K562 (cell line): ENCODE results near the gene PTRH1. TPM values are rescaled to one million over a fixed set of nuclear protein-coding genes. Genes with fewer than 3 reads are reported as not detected.

Experiments used
- ATAC-seq: fragments of 200-7000 bp; cut with Tn5 transposase; 3 replicates; pipeline ENCODE4 v1.9.1; 2020; ENCODE audit warnings: moderate library complexity
- BruUV-seq: library from RNA; stranded (reverse); fragments of 400-500 nt; replicated peaks from 2 replicates; lab custom pipeline; 2021; lab: Mats Ljungman, UMichigan
- CTCF ChIA-PET: fragments of 300-600 bp; formaldehyde crosslinking; extraction: SDS; loops from one replicate; lab custom pipeline; 2021; ENCODE audit warnings: low intra/inter-chr PET ratio; lab: Yijun Ruan, JAX
- POLR2A ChIA-PET: fragments of 300-600, 350-650 bp; sonication (Branson Sonifier 250); formaldehyde crosslinking; extraction: SDS; loops from one replicate; lab custom pipeline; 2021; ENCODE audit warnings: antibody characterized with exemption, inconsistent platforms; lab: Yijun Ruan, JAX
- DNase-seq, 4 experiments: peaks; one replicate each; pipeline versions ENCODE4 v3.0.0 to v3.0.0-alpha.2; 2011 to 2018; ENCODE audit warnings: low spot score in 3 of 4, mixed read lengths in 3 of 4; ENCODE audit errors: extremely low read depth in 1 of 4
- FAIRE-seq: peaks from 2 replicates; lab custom pipeline; 2011; peaks lifted over from hg19 to GRCh38; lab: Jason Lieb, UNC
- H2AFZ ChIP-seq: 2 replicates; pipeline ENCODE4 v1.6.0; 2011; ENCODE audit warnings: low read depth, low read length, control low read depth, inconsistent platforms
- H3K27ac ChIP-seq: fragments of 200-600 bp; 3 replicates; pipeline ENCODE4 v1.8.0; 2011; ENCODE audit warnings: low read depth, mild to moderate bottlenecking, control low read depth, inconsistent platforms, low read length, moderate library complexity, mixed read lengths; ENCODE audit errors: extremely low read depth
- H3K27me3 ChIP-seq, 2 experiments: fragments of 300-600 bp in 1 of 2; 2 replicates in 1 of 2; 3 replicates in 1 of 2; pipeline versions ENCODE4 v1.6.0 to v1.8.0; 2011; ENCODE audit warnings: inconsistent platforms in 2 of 2, low read length in 2 of 2, mild to moderate bottlenecking in 1 of 2, mixed read lengths in 1 of 2, moderate library complexity in 1 of 2; ENCODE audit not compliant: control insufficient read depth in 2 of 2, insufficient read depth in 2 of 2
- H3K36me3 ChIP-seq: fragments of 300-600 bp; 3 replicates; pipeline ENCODE4 v1.8.0; 2011; ENCODE audit warnings: mild to moderate bottlenecking, low read length, inconsistent platforms; ENCODE audit not compliant: control insufficient read depth, insufficient read depth
- H3K4me1 ChIP-seq, 2 experiments: fragments of 200-600 bp in 1 of 2; replicated peaks in 1 of 2; 2 replicates in 1 of 2; 3 replicates in 1 of 2; pipeline versions ENCODE4 v1.5.1 to v1.8.0; 2011; ENCODE audit warnings: inconsistent platforms in 2 of 2, low read length in 2 of 2, mild to moderate bottlenecking in 1 of 2, mixed read lengths in 1 of 2, moderate library complexity in 1 of 2; ENCODE audit not compliant: control insufficient read depth in 2 of 2, insufficient read depth in 2 of 2
- H3K4me2 ChIP-seq: 2 replicates; pipeline ENCODE4 v1.6.1; 2011; ENCODE audit warnings: low read length, control low read depth, inconsistent platforms, mixed read lengths; ENCODE audit not compliant: insufficient read depth
- H3K4me3 ChIP-seq: fragments of 200-600 bp; sonication (generic), shearing (Covaris generic); 2 replicates; pipeline ENCODE4 v1.5.1; 2016; ENCODE audit warnings: control low read depth, inconsistent platforms
- H3K79me2 ChIP-seq: fragments of 200-600 bp; 3 replicates; pipeline ENCODE4 v1.8.0; 2011; ENCODE audit warnings: low read length, inconsistent platforms; ENCODE audit not compliant: control insufficient read depth, insufficient read depth
- H3K9ac ChIP-seq, 2 experiments: 2 replicates each; pipeline versions ENCODE4 v1.6.0 to v1.6.1; 2011; ENCODE audit warnings: low read depth in 2 of 2, low read length in 2 of 2, control low read depth in 1 of 2, inconsistent platforms in 1 of 2, mild to moderate bottlenecking in 1 of 2, mixed read lengths in 1 of 2; ENCODE audit not compliant: insufficient read depth in 1 of 2
- H3K9me1 ChIP-seq: one replicate; pipeline ENCODE4 v1.6.0; 2011; ENCODE audit warnings: inconsistent platforms, mild to moderate bottlenecking, low read length, moderate library complexity; ENCODE audit not compliant: control insufficient read depth, insufficient read depth
- H3K9me3 ChIP-seq: replicated peaks from 2 replicates; pipeline ENCODE4 v1.5.1; 2011; ENCODE audit warnings: low read depth, low read length, inconsistent platforms; ENCODE audit not compliant: control insufficient read depth, insufficient read depth
- H4K20me1 ChIP-seq: replicated peaks from 2 replicates; pipeline ENCODE4 v1.6.1; 2011; ENCODE audit warnings: low read length, inconsistent platforms, mixed read lengths; ENCODE audit not compliant: control insufficient read depth, insufficient read depth
- ARID1B ChIP-seq: fragments of 450-650 bp; IDR thresholded peaks from 2 replicates; pipeline ENCODE4 v1.6.1; 2016; ENCODE audit warnings: antibody characterized with exemption, mild to moderate bottlenecking, inconsistent platforms
- CTBP1 ChIP-seq: fragments of 450-650 bp; IDR thresholded peaks from 2 replicates; pipeline ENCODE4 v1.6.1; 2016; ENCODE audit warnings: borderline replicate concordance
- FOS ChIP-seq: IDR thresholded peaks from 3 replicates; pipeline ENCODE4 v1.6.1; 2011; ENCODE audit not compliant: insufficient read length; ENCODE audit errors: extremely low read depth
- HLTF ChIP-seq: fragments of 450-650 bp; IDR thresholded peaks from 2 replicates; pipeline ENCODE4 v1.6.1; 2016
- MAFK ChIP-seq: IDR thresholded peaks from 2 replicates; pipeline ENCODE4 v1.6.1; 2011; ENCODE audit warnings: low read length, improper control_type of control experiment
- PCBP1 ChIP-seq: fragments of 200-400 bp; formaldehyde crosslinking; IDR thresholded peaks from 2 replicates; pipeline ENCODE4 v1.6.1; 2018; ENCODE audit warnings: mild to moderate bottlenecking, low read depth, low read length; ENCODE audit not compliant: poor library complexity, severe bottlenecking
- SMARCA4 ChIP-seq: fragments of 450-650 bp; IDR thresholded peaks from 2 replicates; pipeline ENCODE4 v1.6.1; 2016
- SMARCE1 ChIP-seq: fragments of 450-650 bp; IDR thresholded peaks from 2 replicates; pipeline ENCODE4 v1.7.1; 2016; ENCODE audit warnings: mild to moderate bottlenecking
- SP1 ChIP-seq: sonication (generic); formaldehyde crosslinking; IDR thresholded peaks from 2 replicates; pipeline ENCODE4 v1.8.1; 2022; ENCODE audit warnings: mild to moderate bottlenecking, missing genetic modification reagents
- TOE1 ChIP-seq, 2 experiments: fragments of 450-650 bp in 1 of 2; sonication (generic) in 1 of 2; formaldehyde crosslinking in 1 of 2; IDR thresholded peaks; 2 replicates each; pipeline versions ENCODE4 v1.7.1 to v1.8.0; 2016 to 2022; ENCODE audit warnings: borderline replicate concordance in 2 of 2, mild to moderate bottlenecking in 2 of 2, antibody characterized with exemption in 1 of 2, inconsistent platforms in 1 of 2, low read depth in 1 of 2, missing genetic modification reagents in 1 of 2, moderate library complexity in 1 of 2
- ZBTB9 ChIP-seq: fragments of 450-650 bp; formaldehyde crosslinking; IDR thresholded peaks from 2 replicates; pipeline ENCODE4 v1.4.0; 2020; ENCODE audit warnings: mild to moderate bottlenecking, moderate library complexity
- ZNF347 ChIP-seq: fragments of 450-650 bp; formaldehyde crosslinking; IDR thresholded peaks from 2 replicates; pipeline ENCODE4 v1.4.0; 2020; ENCODE audit warnings: low read depth, mild to moderate bottlenecking, moderate library complexity
- WGBS: fragments of 100-300 bp; shearing (Covaris generic); methylation state at CpG from one replicate; pipeline ENCODE4 v1.1.6; 2016; ENCODE audit warnings: low coverage, mixed read lengths; ENCODE audit not compliant: insufficient coverage; ENCODE audit errors: missing lambda C conversion rate; 5-methylcytosine and 5-hydroxymethylcytosine counted together
- in situ Hi-C: fragments of 300-500 bp; cut with MboI; formaldehyde crosslinking; loops from 4 replicates; pipeline ENCODE4 v1.15.0; 2018; ENCODE audit warnings: inconsistent platforms, mixed read lengths
- intact Hi-C: fragments of 100-400 bp; cut with micrococcal nuclease; formaldehyde crosslinking; loops from 2 replicates; pipeline ENCODE4 v1.14.2; 2022
- polyA plus RNA-seq, 8 experiments: library from polyadenylated mRNA; depleted of rRNA in 4 of 8; stranded (reverse) in 5 of 8; unstranded in 3 of 8; fragments of >200 nt; fragmentation: Nextera tagmentation in 2 of 8; fragmentation: Illumina TruSeq in 1 of 8; extraction: Ambion mirVana in 2 of 8; extraction: Trizol in 1 of 8; gene quantifications; 2 replicates each; pipeline versions ENCODE4 v1.2.1 to v1.2.3, GENCODE V29; 2011 to 2014; ENCODE audit warnings: inconsistent platforms in 1 of 8, missing spikeins in 1 of 8
- total RNA-seq, 7 experiments: library from RNA; depleted of rRNA in 6 of 7; stranded (reverse); fragments of >200 nt in 6 of 7; fragmentation: Illumina TruSeq in 2 of 7; extraction: Trizol in 2 of 7; gene quantifications; 2 replicates each; pipeline versions ENCODE4 v1.2.1 to v1.2.3, GENCODE V29; 2011 to 2021; ENCODE audit warnings: low replicate concordance in 1 of 7
- TF ChIP-seq, protein P1 (sequence below): fragments of 450-650 bp; IDR thresholded peaks from 2 replicates; pipeline ENCODE4 v1.6.1; 2016
- TF ChIP-seq, protein P2 (sequence below), 2 experiments: IDR thresholded peaks in 1 of 2; conservative IDR thresholded peaks in 1 of 2; 2 replicates each; pipeline ENCODE4 v1.6.1; 2016; ENCODE audit warnings: low read depth in 2 of 2, mild to moderate bottlenecking in 1 of 2, missing compliant biosample characterization in 1 of 2, missing genetic modification characterization in 1 of 2, moderate library complexity in 1 of 2

Gene PTRH1
- total and polyA plus RNA-seq, 9 of the 15 experiments (the other 6 are each of a cell fraction or from before 2014, with no cell fraction given), result 0.63 to 43.1 (median 5.7) TPM

- WGBS, result 20% methylated on average over 27 of the region's 38 CpGs
- peak overlapping the region; percentile 74 for H3K4me2 ChIP-seq
- H3K4me3 ChIP-seq, result peak overlapping the region; percentile 37
- TF ChIP-seq CTBP1, result no peak
- peak; percentile 24; the same call in 1 of the 2 replicates for TF ChIP-seq SP1 (CRISPR knock-in tag)
- TF ChIP-seq, protein P1, sequence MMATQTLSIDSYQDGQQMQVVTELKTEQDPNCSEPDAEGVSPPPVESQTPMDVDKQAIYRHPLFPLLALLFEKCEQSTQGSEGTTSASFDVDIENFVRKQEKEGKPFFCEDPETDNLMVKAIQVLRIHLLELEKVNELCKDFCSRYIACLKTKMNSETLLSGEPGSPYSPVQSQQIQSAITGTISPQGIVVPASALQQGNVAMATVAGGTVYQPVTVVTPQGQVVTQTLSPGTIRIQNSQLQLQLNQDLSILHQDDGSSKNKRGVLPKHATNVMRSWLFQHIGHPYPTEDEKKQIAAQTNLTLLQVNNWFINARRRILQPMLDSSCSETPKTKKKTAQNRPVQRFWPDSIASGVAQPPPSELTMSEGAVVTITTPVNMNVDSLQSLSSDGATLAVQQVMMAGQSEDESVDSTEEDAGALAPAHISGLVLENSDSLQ, result peak; percentile 94
- TF ChIP-seq SMARCA4, result peak; percentile 36; the same call in 1 of the 2 replicates
- TF ChIP-seq, protein P2, sequence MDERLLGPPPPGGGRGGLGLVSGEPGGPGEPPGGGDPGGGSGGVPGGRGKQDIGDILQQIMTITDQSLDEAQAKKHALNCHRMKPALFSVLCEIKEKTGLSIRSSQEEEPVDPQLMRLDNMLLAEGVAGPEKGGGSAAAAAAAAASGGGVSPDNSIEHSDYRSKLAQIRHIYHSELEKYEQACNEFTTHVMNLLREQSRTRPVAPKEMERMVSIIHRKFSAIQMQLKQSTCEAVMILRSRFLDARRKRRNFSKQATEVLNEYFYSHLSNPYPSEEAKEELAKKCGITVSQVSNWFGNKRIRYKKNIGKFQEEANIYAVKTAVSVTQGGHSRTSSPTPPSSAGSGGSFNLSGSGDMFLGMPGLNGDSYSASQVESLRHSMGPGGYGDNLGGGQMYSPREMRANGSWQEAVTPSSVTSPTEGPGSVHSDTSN (CRISPR knock-in tag; IDR thresholded peaks at IDR 0.05; ENCODE audit: low read depth), result 0 out of 2 replicates have a peak, but pooled peaks have one; percentile 19
- TF ChIP-seq, protein P2 (tag; conservative IDR thresholded peaks at IDR 0.05; ENCODE audit: low read depth), result no peak
- TF ChIP-seq TOE1 (IDR thresholded peaks at IDR 0.05; ENCODE audit: borderline replicate concordance), result 0 out of 2 replicates have a peak, but pooled peaks have one; percentile 33
- no peak for TF ChIP-seq TOE1 (CRISPR knock-in tag; IDR thresholded peaks at IDR 0.05; ENCODE audit: borderline replicate concordance, low read depth)
- peak; percentile 48 for TF ChIP-seq PCBP1
- TF ChIP-seq FOS, result peak; percentile 48
- TF ChIP-seq MAFK, result peak; percentile 52; the same call in 1 of the 2 replicates
- TF ChIP-seq ZBTB9 (CRISPR knock-in tag), result no peak
- TF ChIP-seq ARID1B, result peak; percentile 16; the same call in 1 of the 2 replicates
- TF ChIP-seq ZNF347, result no peak
- TF ChIP-seq HLTF, result 0 out of 2 replicates have a peak, but pooled peaks have one; percentile 19
- 0 out of 2 replicates have a peak, but pooled peaks have one; percentile 52 for TF ChIP-seq SMARCE1
These were observed 26.5 kb upstream of the PTRH1 start for GRCh38 chr9:127741831-127742434.

More at GRCh38 chr9:127741831-127742434, 26.5 kb upstream of the PTRH1 start:
- DNase-seq, result peak; percentile 91 to 94 (median 92)
- H3K27me3 ChIP-seq, result peaks cover under 1 to 2% of the 10 kb centered on the region in 2 experiments; a peak in 3 of 5 replicates
- peak overlapping the region; percentile 30 for H2AFZ ChIP-seq
- no peaks in the 10 kb centered on the region for H3K36me3 ChIP-seq
- H4K20me1 ChIP-seq, result no peaks in the 10 kb centered on the region; the same call in 1 of the 2 replicates
- H3K9ac ChIP-seq, result peak overlapping the region in 1 of 2 experiments; percentile 70; a peak in 1 of 4 replicates
- H3K4me1 ChIP-seq, result peaks cover 15 to 49% of the 10 kb centered on the region in 2 experiments
- H3K9me1 ChIP-seq, result no peaks in the 10 kb centered on the region
- no peaks in the 10 kb centered on the region for H3K79me2 ChIP-seq
- BruUV-seq, result no TSS peak
- ChIA-PET POLR2A (interaction anchor here (0.5 to 1.5 kb wide), 7 partner anchors 9 to 212 kb away, joined by 3 to 5 read pairs (median 3); no protein-coding TSS in a partner anchor), CTCF (interaction anchor here (0.5 kb wide), 1 partner anchor 386 kb away, joined by 3 read pairs; no protein-coding TSS in a partner anchor)
- intact Hi-C loops, result no loop called here
- no peaks in the 10 kb centered on the region for H3K9me3 ChIP-seq
- in situ Hi-C loops, result no loop called here
- peak; percentile 82 for FAIRE-seq
- peak; percentile 93 for ATAC-seq
- H3K27ac ChIP-seq, result no peak overlapping the region
